ENCODE measurements around the gene KLHL24. TPM values are rescaled to one million over a fixed set of nuclear protein-coding genes. Genes with fewer than 3 reads are reported as not detected.

Gene KLHL24
- total RNA-seq, 1 donor from 2014 or later: 82.8 TPM

- Histone ChIP-seq H3K27ac (no peak overlapping the region), H3K4me3 (no peak overlapping the region), H3K36me3 (peaks cover 98% of the 10 kb centered on the region), H3K9me3 (no peaks in the 10 kb centered on the region), H3K27me3 (no peaks in the 10 kb centered on the region), H3K4me1 (no peaks in the 10 kb centered on the region)
- TF ChIP-seq CTCF (IDR thresholded peaks at IDR 0.05): no peak
- ATAC-seq: no peak
- DNase-seq: no peak
- intact Hi-C loops (cut with DNase I): no loop called here
Observed at GRCh38 chr3:183725387-183725786, 90.0 kb downstream of the KLHL24 start.

GRCh38 chr3:183728204-183728603 is 92.8 kb downstream of the KLHL24 start:
- Histone ChIP-seq H3K4me3 (no peak overlapping the region), H3K9me3 (no peaks in the 10 kb centered on the region), H3K27me3 (no peaks in the 10 kb centered on the region), H3K36me3 (peaks cover 96% of the 10 kb centered on the region), H3K27ac (no peak overlapping the region), H3K4me1 (no peaks in the 10 kb centered on the region)
- no peak for DNase-seq
- intact Hi-C loops (cut with DNase I): no loop called here
- ATAC-seq: no peak
- TF ChIP-seq CTCF (IDR thresholded peaks at IDR 0.05): no peak

GRCh38 chr3:183730361-183730760 is 94.9 kb downstream of the KLHL24 start:
- Histone ChIP-seq H3K9me3 (no peaks in the 10 kb centered on the region), H3K36me3 (peaks cover 87% of the 10 kb centered on the region), H3K27ac (no peak overlapping the region), H3K27me3 (no peaks in the 10 kb centered on the region), H3K4me1 (peaks cover 3% of the 10 kb centered on the region), H3K4me3 (no peak overlapping the region)
- no peak for DNase-seq
- ATAC-seq: no peak
- no peak for TF ChIP-seq CTCF (IDR thresholded peaks at IDR 0.05)
- intact Hi-C loops (cut with DNase I): no loop called here

GRCh38 chr3:183731611-183732010 is 96.2 kb downstream of the KLHL24 start:
- Histone ChIP-seq H3K27ac (no peak overlapping the region), H3K27me3 (no peaks in the 10 kb centered on the region), H3K36me3 (peaks cover 85% of the 10 kb centered on the region), H3K4me3 (no peak overlapping the region), H3K9me3 (no peaks in the 10 kb centered on the region), H3K4me1 (peaks cover 3% of the 10 kb centered on the region)
- intact Hi-C loops (cut with DNase I): no loop called here
- no peak for TF ChIP-seq CTCF (IDR thresholded peaks at IDR 0.05)
- ATAC-seq (no peak), DNase-seq (no peak)

- DNase-seq (no peak), ATAC-seq (no peak)
- Histone ChIP-seq H3K36me3 (peaks cover 81% of the 10 kb centered on the region), H3K4me3 (no peak overlapping the region), H3K27ac (no peak overlapping the region), H3K27me3 (no peaks in the 10 kb centered on the region), H3K4me1 (peaks cover 3% of the 10 kb centered on the region), H3K9me3 (no peaks in the 10 kb centered on the region)
- no peak for TF ChIP-seq CTCF (IDR thresholded peaks at IDR 0.05)
- intact Hi-C loops (cut with DNase I): no loop called here
Observed at GRCh38 chr3:183733553-183733952, 98.1 kb downstream of the KLHL24 start.

Other genes starting within 250 kb of the KLHL24 start
- gene MCF2L2, start 207.0 kb upstream of the KLHL24 start, total RNA-seq: 1.2 TPM
- gene KLHL6, start 79.9 kb upstream of the KLHL24 start, total RNA-seq: 24.7 TPM
- 30.7 TPM for gene YEATS2, start 62.2 kb downstream of the KLHL24 start, total RNA-seq
- 1.2 TPM for gene MAP6D1, start 190.0 kb downstream of the KLHL24 start, total RNA-seq
- gene PARL, start 249.3 kb downstream of the KLHL24 start, total RNA-seq: 44.8 TPM

Data from upper lobe of right lung (tissue), 1 donor.